Measurements from ENCODE around the gene ACKR2.

ACKR2 gene

GRCh38 chr3:42778644-42779043, 30.6 kb upstream of the ACKR2 start:
- Histone ChIP-seq H3K79me2 (ENCODE audit: insufficient read depth, low read length) (no peaks in the 10 kb centered on the region), H2AFZ (ENCODE audit: low read length) (no peak overlapping the region), H3K4me2 (ENCODE audit: low read depth, low read length, poor library complexity, severe bottlenecking) (no peak overlapping the region), H3K27me3 (ENCODE audit: insufficient read depth, low read length, poor library complexity, severe bottlenecking) (no peaks in the 10 kb centered on the region), H3K4me1 (ENCODE audit: insufficient read depth, low read length, poor library complexity, severe bottlenecking) (no peaks in the 10 kb centered on the region), H3K9ac (ENCODE audit: low read depth, low read length, poor library complexity, severe bottlenecking) (no peak overlapping the region), H3K36me3 (ENCODE audit: insufficient read depth, low read length) (peaks cover 6% of the 10 kb centered on the region; the same call in 1 of the 2 replicates), H4K20me1 (ENCODE audit: insufficient read depth, low read length, poor library complexity, severe bottlenecking) (no peaks in the 10 kb centered on the region), H3K4me3 (ENCODE audit: low read length, poor library complexity, severe bottlenecking) (no peak overlapping the region), H3F3A (ENCODE audit: low read depth) (no peaks in the 10 kb centered on the region), H3K9me2 (replicated peaks; ENCODE audit: low read depth, low read length) (no peaks in the 10 kb centered on the region), H3K9me3 (ENCODE audit: insufficient read depth, low read depth, low read length) (no peaks in the 10 kb centered on the region)
- TF ChIP-seq EZH2phosphoT487 (IDR thresholded peaks at IDR 0.05; ENCODE audit: borderline replicate concordance) (no peak), CTCF (conservative IDR thresholded peaks at IDR 0.05; ENCODE audit: low read length) (no peak)

- no peaks in the 10 kb centered on the region for H3F3A ChIP-seq (ENCODE audit: low read depth)
- no peak overlapping the region for H2AFZ ChIP-seq (ENCODE audit: low read length)
- H4K20me1 ChIP-seq (ENCODE audit: insufficient read depth, low read length, poor library complexity, severe bottlenecking) = no peaks in the 10 kb centered on the region
Observed at GRCh38 chr3:42780398-42780797, 28.8 kb upstream of the ACKR2 start.

GRCh38 chr3:42780892-42781700, 28.1 kb upstream of the ACKR2 start:
- H4K20me1 ChIP-seq (ENCODE audit: insufficient read depth, low read length, poor library complexity, severe bottlenecking) = no peaks in the 10 kb centered on the region
- H3K9me3 ChIP-seq (ENCODE audit: insufficient read depth, low read depth, low read length) = no peaks in the 10 kb centered on the region
- H3K4me1 ChIP-seq (ENCODE audit: insufficient read depth, low read length, poor library complexity, severe bottlenecking) = no peaks in the 10 kb centered on the region
- H3K36me3 ChIP-seq (ENCODE audit: insufficient read depth, low read length) = peaks cover 6% of the 10 kb centered on the region; the same call in 1 of the 2 replicates
- H3K9me2 ChIP-seq (replicated peaks; ENCODE audit: low read depth, low read length) = no peaks in the 10 kb centered on the region
- H3K4me3 ChIP-seq (ENCODE audit: low read length, poor library complexity, severe bottlenecking) = no peak overlapping the region
- no peak overlapping the region for H3K9ac ChIP-seq (ENCODE audit: low read depth, low read length, poor library complexity, severe bottlenecking)
- H3K79me2 ChIP-seq (ENCODE audit: insufficient read depth, low read length) = no peaks in the 10 kb centered on the region
- TF ChIP-seq EZH2phosphoT487 (IDR thresholded peaks at IDR 0.05; ENCODE audit: borderline replicate concordance) = no peak
- TF ChIP-seq CTCF (conservative IDR thresholded peaks at IDR 0.05; ENCODE audit: low read length) = peak; percentile 80
- no peaks in the 10 kb centered on the region for H3K27me3 ChIP-seq (ENCODE audit: insufficient read depth, low read length, poor library complexity, severe bottlenecking)
- no peaks in the 10 kb centered on the region for H3F3A ChIP-seq (ENCODE audit: low read depth)
- no peak overlapping the region for H2AFZ ChIP-seq (ENCODE audit: low read length)
- H3K4me2 ChIP-seq (ENCODE audit: low read depth, low read length, poor library complexity, severe bottlenecking) = no peak overlapping the region

More at GRCh38 chr3:42780398-42780797, 28.8 kb upstream of the ACKR2 start:
- H3K4me3 ChIP-seq (ENCODE audit: low read length, poor library complexity, severe bottlenecking) = no peak overlapping the region
- H3K4me1 ChIP-seq (ENCODE audit: insufficient read depth, low read length, poor library complexity, severe bottlenecking) = no peaks in the 10 kb centered on the region
- H3K9me3 ChIP-seq (ENCODE audit: insufficient read depth, low read depth, low read length) = no peaks in the 10 kb centered on the region
- no peak overlapping the region for H3K9ac ChIP-seq (ENCODE audit: low read depth, low read length, poor library complexity, severe bottlenecking)
- peaks cover 6% of the 10 kb centered on the region; the same call in 1 of the 2 replicates for H3K36me3 ChIP-seq (ENCODE audit: insufficient read depth, low read length)
- no peak for TF ChIP-seq CTCF (conservative IDR thresholded peaks at IDR 0.05; ENCODE audit: low read length)
- no peak for TF ChIP-seq EZH2phosphoT487 (IDR thresholded peaks at IDR 0.05; ENCODE audit: borderline replicate concordance)
- H3K79me2 ChIP-seq (ENCODE audit: insufficient read depth, low read length) = no peaks in the 10 kb centered on the region
- H3K4me2 ChIP-seq (ENCODE audit: low read depth, low read length, poor library complexity, severe bottlenecking) = no peak overlapping the region
- H3K9me2 ChIP-seq (replicated peaks; ENCODE audit: low read depth, low read length) = no peaks in the 10 kb centered on the region
- no peaks in the 10 kb centered on the region for H3K27me3 ChIP-seq (ENCODE audit: insufficient read depth, low read length, poor library complexity, severe bottlenecking)
